Esophagus muscularis mucosa (tissue), 4 donors: Measurements from ENCODE around the gene PGD.

Experiments
- EP300 ChIP-seq: sonication (generic); formaldehyde crosslinking; IDR thresholded peaks from one replicate; pipeline ENCODE4 v1.6.1; 2017; ENCODE audit warnings: antibody characterized with exemption
- POLR2A ChIP-seq: fragments of 450-650 bp; IDR thresholded peaks from one replicate; pipeline ENCODE4 v1.6.1; 2017; ENCODE audit warnings: antibody characterized with exemption, moderate library complexity, mild to moderate bottlenecking, low read depth
- TF ChIP-seq, protein P1 (sequence below), 3 experiments: fragments of 200-600 bp in 2 of 3; fragments of 450-650 bp in 1 of 3; sonication (generic) in 2 of 3; IDR thresholded peaks; one replicate each; pipeline ENCODE4 v1.5.1; 2017 to 2019; ENCODE audit warnings: antibody characterized with exemption in 3 of 3, mild to moderate bottlenecking in 2 of 3, moderate library complexity in 1 of 3

DNA sequence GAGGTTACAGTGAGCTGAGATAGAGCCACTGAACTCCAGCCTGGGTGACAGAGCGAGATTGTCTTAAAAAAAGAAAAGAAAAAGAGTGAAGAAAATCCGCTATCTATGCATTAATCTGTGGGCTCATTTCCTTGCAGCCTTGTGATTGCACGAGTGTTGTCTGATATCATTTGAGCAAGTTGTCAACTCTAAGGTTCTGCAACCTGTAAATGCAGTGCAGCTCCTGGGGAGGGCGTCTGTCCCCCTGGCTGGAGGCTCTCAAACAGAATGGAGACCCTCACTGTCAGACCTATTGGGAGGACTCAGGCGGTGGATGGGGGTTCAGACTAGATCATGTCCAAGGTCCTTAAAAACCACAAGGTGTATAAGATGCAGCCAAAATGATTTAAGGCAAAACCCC is 57.2 kb downstream of the PGD start:
- TF ChIP-seq, protein P1, sequence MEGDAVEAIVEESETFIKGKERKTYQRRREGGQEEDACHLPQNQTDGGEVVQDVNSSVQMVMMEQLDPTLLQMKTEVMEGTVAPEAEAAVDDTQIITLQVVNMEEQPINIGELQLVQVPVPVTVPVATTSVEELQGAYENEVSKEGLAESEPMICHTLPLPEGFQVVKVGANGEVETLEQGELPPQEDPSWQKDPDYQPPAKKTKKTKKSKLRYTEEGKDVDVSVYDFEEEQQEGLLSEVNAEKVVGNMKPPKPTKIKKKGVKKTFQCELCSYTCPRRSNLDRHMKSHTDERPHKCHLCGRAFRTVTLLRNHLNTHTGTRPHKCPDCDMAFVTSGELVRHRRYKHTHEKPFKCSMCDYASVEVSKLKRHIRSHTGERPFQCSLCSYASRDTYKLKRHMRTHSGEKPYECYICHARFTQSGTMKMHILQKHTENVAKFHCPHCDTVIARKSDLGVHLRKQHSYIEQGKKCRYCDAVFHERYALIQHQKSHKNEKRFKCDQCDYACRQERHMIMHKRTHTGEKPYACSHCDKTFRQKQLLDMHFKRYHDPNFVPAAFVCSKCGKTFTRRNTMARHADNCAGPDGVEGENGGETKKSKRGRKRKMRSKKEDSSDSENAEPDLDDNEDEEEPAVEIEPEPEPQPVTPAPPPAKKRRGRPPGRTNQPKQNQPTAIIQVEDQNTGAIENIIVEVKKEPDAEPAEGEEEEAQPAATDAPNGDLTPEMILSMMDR (IDR thresholded peaks at IDR 0.05) = no peak
- no peak for TF ChIP-seq POLR2A
- no peak for TF ChIP-seq EP300
